Frontal cortex (tissue), 4 donors: ENCODE data around the gene ADGRV1. TPM values are rescaled to one million over a fixed set of nuclear protein-coding genes. Genes with fewer than 3 reads are reported as not detected.

Experiments used
- DNase-seq, 2 donors: peaks; one replicate each; pipeline ENCODE4 v3.0.0; 2012; ENCODE audit warnings: low spot score in 2 of 2
- FAIRE-seq: peaks from 2 replicates; lab custom pipeline; 2012; peaks lifted over from hg19 to GRCh38; lab: Jason Lieb, UNC
- total RNA-seq: library from RNA; depleted of rRNA; stranded (reverse); fragments of >200 nt; gene quantifications from one replicate; pipeline ENCODE4 v1.2.3, GENCODE V29; 2014
- donor health status: control.
- donor health status: control.
- donor health status: control.

ADGRV1 gene
- total RNA-seq, 1 donor from 2014 or later: 98.6 TPM

- FAIRE-seq (no peak), DNase-seq (no peak)
Observed at GRCh38 chr5:91155274-91155673, 596.7 kb downstream of the ADGRV1 start.

GRCh38 chr5:91156242-91156641 lies 597.6 kb downstream of the ADGRV1 start:
- DNase-seq: no peak
- no peak for FAIRE-seq

- no peak for DNase-seq
- no peak for FAIRE-seq
Observed at GRCh38 chr5:91158011-91158410, 599.4 kb downstream of the ADGRV1 start.

GRCh38 chr5:91159647-91160046 lies 601.0 kb downstream of the ADGRV1 start:
- FAIRE-seq (no peak), DNase-seq (no peak)

GRCh38 chr5:91160714-91161285 lies 602.2 kb downstream of the ADGRV1 start:
- DNase-seq (no peak), FAIRE-seq (no peak)

GRCh38 chr5:91162534-91163381 lies 604.2 kb downstream of the ADGRV1 start:
- FAIRE-seq: no peak
- no peak for DNase-seq

- DNase-seq (no peak), FAIRE-seq (peak; percentile 98)
Observed at GRCh38 chr5:91164424-91164823, 605.8 kb downstream of the ADGRV1 start.

- FAIRE-seq (no peak), DNase-seq (no peak)
Observed at GRCh38 chr5:91166059-91166807, 607.6 kb downstream of the ADGRV1 start.

GRCh38 chr5:91168859-91169258 lies 610.3 kb downstream of the ADGRV1 start:
- DNase-seq (no peak), FAIRE-seq (no peak)

- no peak for FAIRE-seq
- no peak for DNase-seq
Observed at GRCh38 chr5:91170266-91170665, 611.7 kb downstream of the ADGRV1 start.

GRCh38 chr5:91171322-91171721 lies 612.7 kb downstream of the ADGRV1 start:
- DNase-seq: no peak
- FAIRE-seq: no peak

GRCh38 chr5:91174396-91174795 lies 615.8 kb downstream of the ADGRV1 start:
- FAIRE-seq (no peak), DNase-seq (no peak)

GRCh38 chr5:91175708-91176107 lies 617.1 kb downstream of the ADGRV1 start:
- no peak for DNase-seq

GRCh38 chr5:91176288-91177016 lies 617.9 kb downstream of the ADGRV1 start:
- no peak for DNase-seq
- no peak for FAIRE-seq

More at GRCh38 chr5:91175708-91176107, 617.1 kb downstream of the ADGRV1 start:
- no peak for FAIRE-seq

GRCh38 chr5:91177085-91177484 lies 618.5 kb downstream of the ADGRV1 start:
- FAIRE-seq: no peak
- DNase-seq: no peak

- FAIRE-seq (no peak), DNase-seq (no peak)
Observed at GRCh38 chr5:91177639-91178038, 619.0 kb downstream of the ADGRV1 start.

- no peak for FAIRE-seq
- DNase-seq: no peak
Observed at GRCh38 chr5:91178461-91178860, 619.9 kb downstream of the ADGRV1 start.

- FAIRE-seq: no peak
Observed at GRCh38 chr5:91179018-91179417, 620.4 kb downstream of the ADGRV1 start.

GRCh38 chr5:91180506-91180905 lies 621.9 kb downstream of the ADGRV1 start:
- no peak for FAIRE-seq
- DNase-seq: no peak

More at GRCh38 chr5:91179018-91179417, 620.4 kb downstream of the ADGRV1 start:
- no peak for DNase-seq

- FAIRE-seq (no peak), DNase-seq (no peak)
Observed at GRCh38 chr5:91182763-91183162, 624.2 kb downstream of the ADGRV1 start.
